ENCODE data around the gene SWSAP1. TPM values are rescaled to one million over a fixed set of nuclear protein-coding genes. Genes with fewer than 3 reads are reported as not detected.

The SWSAP1 gene
- total and polyA plus RNA-seq, 2 of the 8 experiments (the other 6 are each of a cell fraction or from before 2014, with no cell fraction given): 3.1 to 5.2 TPM

DNA sequence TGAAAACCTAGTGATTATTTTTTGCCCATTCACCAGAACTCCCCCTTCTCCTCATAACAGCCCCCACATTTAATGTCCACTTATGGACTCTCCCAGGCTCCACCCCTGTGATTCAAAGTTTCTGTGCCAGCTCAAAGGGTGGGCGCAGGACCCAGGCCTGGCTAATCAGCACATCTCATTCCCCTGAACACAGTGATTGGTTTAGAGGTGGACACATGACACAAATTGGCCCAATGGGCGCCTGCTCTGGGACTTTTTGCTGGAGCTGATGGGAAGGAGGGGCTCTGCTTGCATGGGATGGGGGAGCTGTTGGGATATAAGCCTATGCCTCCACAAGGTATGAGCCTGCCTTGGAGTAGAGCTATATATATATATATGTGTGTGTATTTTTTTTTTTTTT is 15.9 kb downstream of the SWSAP1 start:
- Histone ChIP-seq H3K27ac (ENCODE audit: low read depth, low read length) (no peak overlapping the region), H2BK5ac (ENCODE audit: low read depth, low read length) (no peak overlapping the region), H3K18ac (ENCODE audit: extremely low read depth, low read length) (no peak overlapping the region), H4K5ac (ENCODE audit: insufficient read length, low read depth, low read length) (no peak overlapping the region), H2BK15ac (ENCODE audit: low read length) (no peak overlapping the region), H3K9me3 (ENCODE audit: insufficient read depth in 2 of 2, low read depth in 1 of 2, low read length in 1 of 2) (peaks cover 0 to 3% of the 10 kb centered on the region in 2 experiments; a peak in 2 of 4 replicates), H3K4me1 (replicated peaks in 1 of 4; ENCODE audit: control insufficient read depth in 3 of 4, insufficient read depth in 4 of 4, low read length in 3 of 4) (peaks cover 0 to 2% (median 0%) of the 10 kb centered on the region in 4 experiments; a peak in 1 of 7 replicates), H4K20me1 (replicated peaks in 1 of 2; ENCODE audit: control insufficient read depth in 1 of 2, insufficient read depth in 2 of 2, low read length in 2 of 2) (no peaks in the 10 kb centered on the region), H2BK12ac (ENCODE audit: low read depth, low read length) (no peak overlapping the region), H3K4me3 (ENCODE audit: extremely low read depth in 1 of 4, insufficient read depth in 2 of 4, low read depth in 3 of 4, low read length in 4 of 4) (no peak overlapping the region), H2BK20ac (ENCODE audit: low read length) (no peak overlapping the region), H3K79me1 (ENCODE audit: low read depth, low read length) (no peaks in the 10 kb centered on the region), H2AK5ac (ENCODE audit: low read depth, low read length) (no peak overlapping the region), H3K14ac (ENCODE audit: insufficient read length) (no peak overlapping the region), H3K36me3 (ENCODE audit: control insufficient read depth in 2 of 4, insufficient read depth in 4 of 4, low read length in 3 of 4) (no peaks in the 10 kb centered on the region; a peak in 4 of 8 replicates), H2AFZ (ENCODE audit: low read length) (no peak overlapping the region), H3K56ac (replicated peaks; ENCODE audit: insufficient read length, low read depth, low read length) (no peak overlapping the region), H3K23ac (ENCODE audit: insufficient read length) (no peak overlapping the region), H2BK120ac (replicated peaks; ENCODE audit: low read depth, low read length) (no peak overlapping the region), H4K91ac (replicated peaks; ENCODE audit: insufficient read length, low read length) (no peak overlapping the region), H3K4me2 (ENCODE audit: insufficient read depth in 1 of 2, low read depth in 2 of 2, low read length in 2 of 2) (no peak overlapping the region), H3K79me2 (ENCODE audit: control insufficient read depth in 1 of 2, insufficient read depth in 2 of 2, low read length in 2 of 2) (no peaks in the 10 kb centered on the region), H3K23me2 (ENCODE audit: low read depth, low read length) (peaks cover 2% of the 10 kb centered on the region; the same call in 1 of the 2 replicates), H4K8ac (ENCODE audit: extremely low read depth, insufficient read depth, low read length) (no peak overlapping the region), H3K27me3 (replicated peaks in 1 of 4; ENCODE audit: control insufficient read depth in 3 of 4, extremely low read depth in 1 of 4, insufficient read depth in 3 of 4, low read length in 3 of 4) (no peaks in the 10 kb centered on the region), H3K4ac (replicated peaks; ENCODE audit: insufficient read length, low read depth, low read length) (no peak overlapping the region), H3K9ac (replicated peaks in 1 of 4; ENCODE audit: extremely low read depth in 1 of 4, low read depth in 3 of 4, low read length in 3 of 4) (no peak overlapping the region)
- ChIA-PET POLR2A (ENCODE audit: partially characterized antibody) (interaction anchor here (1.1 to 2.9 kb wide), 7 partner anchors 10 to 28 kb away, joined by 4 to 12 read pairs (median 5); partner anchors contain the start of gene SWSAP1), CTCF (ENCODE audit: partially characterized antibody) (interaction anchor here (1.0 to 2.6 kb wide), 7 partner anchors 9 to 186 kb away, joined by 3 to 23 read pairs (median 5); partner anchors contain the start of gene ODAD3)
- DNase-seq (ENCODE audit: low read depth in 1 of 2, low spot score in 2 of 2) (no peak), FAIRE-seq (no peak)
- peak; percentile 50; the same call in 1 of the 2 replicates for TF ChIP-seq USF2 (IDR thresholded peaks at IDR 0.05; ENCODE audit: low read length)
- TF ChIP-seq SIX5 (IDR thresholded peaks at IDR 0.05; ENCODE audit: low read depth, low read length): no peak
- WGBS, 2 experiments (ENCODE audit: extremely low coverage in 1 of 2, insufficient coverage in 1 of 2, insufficient read length in 1 of 2, insufficient replicate concordance in 2 of 2, low coverage in 1 of 2, low lambda C conversion rate in 2 of 2, missing lambda C conversion rate in 1 of 2): 85% methylated on average over 2 of the region's 2 CpGs; no CpG with 5 or more reads in 1 of the 2 experiments
